Renal cortex interstitium (tissue), 15 donors: Measurements from ENCODE around the gene GOLGA1. TPM values are rescaled to one million over a fixed set of nuclear protein-coding genes. Genes with fewer than 3 reads are reported as not detected.
A peak's percentile ranks its signal among the peaks of the same experiment; 100 is the strongest.
"Not testable (repeated sequence)": the region's sequence is repeated elsewhere in the genome, so short reads cannot be mapped to it uniquely, and the experiment has no call there.

Experiments
- DNase-seq, 11 donors: peaks; one replicate each; pipeline ENCODE4 v3.0.0-alpha.2; 2013; ENCODE audit warnings: low read depth in 9 of 11, low spot score in 4 of 11; ENCODE audit errors: extremely low read depth in 1 of 11
- long read RNA-seq, 16 experiments: transcript quantifications; one replicate each; lab custom pipeline, GENCODE V29; 2026
- polyA plus RNA-seq, 3 donors: library from polyadenylated mRNA; unstranded; fragments of 120-200 nt; gene quantifications; one replicate each; pipeline ENCODE4 v1.2.1, GENCODE V29; 2013; ENCODE audit not compliant: insufficient read length in 3 of 3

GOLGA1 gene
- 10 to 100 TPM; 13.6 to 21.9 (median 14.4) TPM for polyA plus RNA-seq
- long read RNA-seq, donor 1, partial matches to known transcripts: 0 of 1 reads
- long read RNA-seq, donor 1, other reads (novel, unspliced or antisense): 0 of 1 reads
- long read RNA-seq, donor 2, partial matches to known transcripts: 0 of 2 reads
- long read RNA-seq, donor 2, other reads (novel, unspliced or antisense): 0 of 2 reads
- long read RNA-seq, donor 3, full-length matches to known transcripts: 2 of 2 reads
- long read RNA-seq, donor 3, partial matches to known transcripts: 0 of 2 reads
- long read RNA-seq, donor 3, other reads (novel, unspliced or antisense): 0 of 2 reads
- long read RNA-seq, donor 4, partial matches to known transcripts: 0 of 5 reads
- long read RNA-seq, donor 4, other reads (novel, unspliced or antisense): 0 of 5 reads
- long read RNA-seq, donor 5: 0 reads
- long read RNA-seq, donor 6, partial matches to known transcripts: 9 of 12 reads
- long read RNA-seq, donor 6, other reads (novel, unspliced or antisense): 0 of 12 reads
- long read RNA-seq, donor 7, partial matches to known transcripts: 0 of 2 reads
- long read RNA-seq, donor 7, other reads (novel, unspliced or antisense): 0 of 2 reads
- long read RNA-seq, donor 8, transcript GOLGA1-206 (1 exons, 886 nt): major isoform, 5 of 5 reads
- long read RNA-seq, donor 8, partial matches to known transcripts: 0 of 5 reads
- long read RNA-seq, donor 8, other reads (novel, unspliced or antisense): 0 of 5 reads
- long read RNA-seq, donor 9, partial matches to known transcripts: 0 of 2 reads
- long read RNA-seq, donor 9, other reads (novel, unspliced or antisense): 0 of 2 reads
- long read RNA-seq, donor 10, partial matches to known transcripts: 0 of 4 reads
- long read RNA-seq, donor 10, other reads (novel, unspliced or antisense): 0 of 4 reads
- long read RNA-seq, donor 11, partial matches to known transcripts: 0 of 3 reads
- long read RNA-seq, donor 11, other reads (novel, unspliced or antisense): 0 of 3 reads
- long read RNA-seq, donor 12, partial matches to known transcripts: 0 of 4 reads
- long read RNA-seq, donor 12, other reads (novel, unspliced or antisense): 0 of 4 reads
- long read RNA-seq, donor 13: 0 reads
- long read RNA-seq, donor 14: 0 reads
- long read RNA-seq, donor 15, partial matches to known transcripts: 0 of 2 reads
- long read RNA-seq, donor 15, other reads (novel, unspliced or antisense): 0 of 2 reads
- long read RNA-seq, donor 16, partial matches to known transcripts: 0 of 3 reads
- long read RNA-seq, donor 16, other reads (novel, unspliced or antisense): 0 of 3 reads

- DNase-seq: peak; percentile 86 to 95 (median 92)
Observed at GRCh38 chr9:124940894-124941678, at the start of gene GOLGA1. Gene GOLGA1 (minus strand): TSS chr9:124941083. CDS start chr9:124938711, 2,372 bp downstream.

DNA sequence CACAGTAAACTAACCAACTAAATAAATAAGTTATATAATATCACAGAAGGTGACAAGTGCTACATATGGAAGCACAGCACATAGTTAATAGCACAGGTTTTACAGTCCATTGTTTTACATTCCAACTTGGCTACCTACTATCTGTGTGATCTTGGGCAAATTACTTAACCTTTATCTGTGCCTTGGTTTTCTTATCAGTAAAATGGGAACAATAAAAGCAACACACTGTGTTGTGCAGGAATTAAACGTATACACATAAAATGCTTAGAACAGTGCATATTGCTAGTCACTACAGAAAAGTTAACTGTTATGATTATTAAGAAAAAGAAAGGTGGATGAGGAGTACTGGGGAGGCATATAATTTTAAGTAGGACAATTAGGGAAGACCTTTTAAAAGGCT, 42.8 kb upstream of the GOLGA1 start:
- no peak for DNase-seq

DNA sequence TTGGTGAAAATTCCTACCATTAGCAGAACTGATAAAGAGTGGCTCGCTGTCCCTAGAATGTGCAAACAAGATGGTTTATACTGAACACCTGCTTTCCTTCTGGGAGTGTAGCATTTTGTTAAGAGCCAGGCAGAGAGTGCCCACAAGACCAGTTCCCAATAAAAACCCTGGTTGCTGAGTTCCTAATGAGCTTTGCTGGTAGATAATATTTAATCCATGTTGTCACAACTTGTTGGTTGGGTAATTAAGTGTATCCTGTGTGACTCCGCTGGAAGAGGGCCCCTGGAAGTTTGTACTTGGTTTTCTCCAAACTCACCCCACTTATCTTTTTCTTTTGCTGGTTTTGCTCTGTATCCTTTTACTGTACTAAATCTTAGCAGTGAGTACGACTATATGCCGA, 39.5 kb upstream of the GOLGA1 start:
- peak in 5 of 11 donors; percentile 2 to 13 (median 9) for DNase-seq

DNA sequence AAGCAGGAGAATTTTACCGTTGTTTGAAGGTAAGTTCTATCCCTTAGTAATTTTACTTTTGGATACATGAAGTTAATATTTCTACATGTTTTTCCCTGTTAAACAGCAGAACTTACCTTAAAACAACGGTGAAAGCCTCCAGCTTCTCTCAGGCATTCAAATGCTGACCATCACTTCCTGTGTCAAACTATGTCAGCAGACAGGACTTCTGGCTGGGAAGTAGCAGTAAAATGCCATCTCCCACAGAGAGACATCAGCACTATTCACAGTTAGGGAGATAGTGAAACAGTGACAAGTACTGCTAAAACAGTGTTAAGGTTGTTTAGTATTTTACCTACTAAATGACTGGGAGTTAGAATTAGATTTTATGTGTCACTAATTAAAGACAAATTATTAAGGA, 34.2 kb upstream of the GOLGA1 start:
- DNase-seq: no peak

GRCh38 chr9:124973807-124974206, 32.9 kb upstream of the GOLGA1 start:
- DNase-seq: no peak

DNA sequence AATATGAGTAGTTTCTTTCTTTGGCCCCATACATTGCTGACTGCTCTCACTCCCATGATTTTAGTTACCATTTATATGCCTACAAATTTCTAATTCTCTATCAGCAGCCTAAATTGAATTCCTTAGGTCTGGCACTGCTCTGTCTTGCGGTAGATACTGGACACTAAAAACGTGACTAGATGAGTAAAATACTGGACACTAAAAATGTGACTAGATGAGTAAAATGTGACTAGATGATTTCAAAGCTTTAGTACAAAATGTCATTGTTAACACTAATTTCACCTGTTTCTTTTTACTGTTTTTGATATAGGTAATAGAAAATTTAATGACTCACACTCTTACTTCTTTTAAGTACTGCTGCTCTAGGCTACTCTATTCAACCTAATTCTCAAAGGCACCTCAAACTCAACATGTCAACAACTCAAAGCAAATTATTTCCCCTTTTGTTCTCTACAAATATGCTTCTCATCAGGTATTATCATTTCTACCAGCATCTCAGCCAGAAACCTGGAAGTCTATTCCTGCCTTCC, 31.4 kb upstream of the GOLGA1 start:
- no peak for DNase-seq

GRCh38 chr9:124969401-124969800, 28.5 kb upstream of the GOLGA1 start:
- no peak for DNase-seq

- no peak for DNase-seq
Observed at GRCh38 chr9:124968238-124968637, 27.4 kb upstream of the GOLGA1 start.

GRCh38 chr9:124965775-124966568, 25.1 kb upstream of the GOLGA1 start:
- not testable (repeated sequence) for DNase-seq

DNA sequence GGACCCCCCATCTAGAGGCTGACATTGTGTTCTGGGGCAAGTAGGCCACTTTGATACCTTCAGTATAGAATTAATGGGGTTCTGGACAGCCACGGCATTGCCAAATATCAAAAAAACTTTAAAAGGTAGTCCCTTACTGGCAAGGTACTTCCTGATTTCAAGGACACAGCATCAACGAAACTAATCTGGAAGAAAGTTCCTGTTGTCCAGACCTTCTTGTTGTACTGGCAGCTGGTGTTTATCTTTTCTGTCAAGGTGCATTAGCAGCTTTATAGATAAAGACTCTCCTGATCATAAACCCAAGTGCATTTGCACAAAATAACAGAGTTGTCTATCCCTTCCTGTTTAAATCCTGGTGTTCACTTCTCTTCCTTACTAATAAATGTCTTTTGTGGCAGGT, 23.7 kb upstream of the GOLGA1 start:
- no peak for DNase-seq

DNA sequence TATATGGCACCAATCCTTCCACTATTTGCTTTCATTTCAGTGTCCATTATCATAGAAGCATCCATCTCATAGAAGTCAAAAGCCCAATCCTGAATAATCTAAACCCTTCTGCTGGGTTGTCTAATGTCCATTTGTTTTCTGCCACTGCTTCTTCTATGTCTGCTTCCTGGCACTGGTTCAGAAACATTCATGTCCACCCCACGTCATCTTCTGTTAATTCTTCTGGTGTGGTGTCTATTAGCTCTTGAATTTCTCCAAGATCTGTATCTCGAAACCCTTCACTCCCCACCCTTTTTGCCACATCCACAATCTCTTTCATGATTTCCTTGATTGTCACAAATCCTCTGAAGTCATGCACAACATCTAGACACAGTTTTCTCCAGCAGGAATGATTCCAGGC, 23.2 kb upstream of the GOLGA1 start:
- DNase-seq: no peak

DNA sequence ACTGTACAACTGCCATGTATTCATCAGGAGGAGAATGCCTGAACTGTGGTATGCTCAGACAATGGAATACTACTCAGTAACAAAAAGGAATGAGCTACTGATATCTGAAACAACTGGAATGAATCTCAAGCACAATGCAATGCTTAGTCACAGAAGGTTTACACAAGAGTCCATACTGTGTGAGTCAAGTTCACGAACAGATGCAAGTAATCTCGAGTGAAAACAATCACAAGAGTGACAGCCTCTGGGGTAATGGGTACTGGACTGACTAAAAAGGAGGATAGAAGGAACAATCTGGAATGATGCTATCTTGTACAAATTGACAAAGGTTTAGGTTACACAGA, 19.5 kb upstream of the GOLGA1 start:
- DNase-seq: no peak

DNA sequence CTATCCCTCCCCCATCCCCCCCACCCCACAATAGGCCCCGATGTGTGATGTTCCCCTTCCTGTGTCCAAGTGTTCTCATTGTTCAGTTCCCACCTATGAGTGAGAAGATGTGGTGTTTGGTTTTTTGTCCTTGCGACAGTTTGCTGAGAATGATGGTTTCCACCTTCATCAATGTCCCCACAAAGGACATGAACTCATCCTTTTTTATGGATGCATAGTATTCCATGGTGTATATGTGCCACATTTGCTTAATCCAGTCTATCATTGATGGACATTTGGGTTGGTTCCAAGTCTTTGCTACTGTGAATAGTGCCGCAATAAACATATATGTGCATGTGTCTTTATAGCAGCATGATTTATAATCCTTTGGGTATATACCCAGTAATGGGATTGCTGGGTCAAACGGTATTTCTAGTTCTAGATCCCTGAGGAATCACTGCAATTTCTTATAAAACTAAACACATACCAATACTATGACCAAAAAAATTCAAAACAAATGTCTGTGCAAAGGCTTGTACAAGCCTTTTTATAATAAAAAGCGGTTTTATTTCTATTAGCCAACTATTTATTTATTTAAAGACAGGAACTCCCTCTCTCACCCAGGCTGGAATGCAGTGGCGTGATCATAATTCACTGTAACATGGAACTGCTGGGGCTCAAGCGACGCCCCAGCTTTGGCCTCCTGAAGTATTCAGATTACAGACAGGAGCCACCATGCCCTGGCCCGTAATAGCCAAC, 19.0 kb upstream of the GOLGA1 start:
- DNase-seq: not testable (repeated sequence)

GRCh38 chr9:124954255-124954654, 13.4 kb upstream of the GOLGA1 start:
- no peak for DNase-seq

DNA sequence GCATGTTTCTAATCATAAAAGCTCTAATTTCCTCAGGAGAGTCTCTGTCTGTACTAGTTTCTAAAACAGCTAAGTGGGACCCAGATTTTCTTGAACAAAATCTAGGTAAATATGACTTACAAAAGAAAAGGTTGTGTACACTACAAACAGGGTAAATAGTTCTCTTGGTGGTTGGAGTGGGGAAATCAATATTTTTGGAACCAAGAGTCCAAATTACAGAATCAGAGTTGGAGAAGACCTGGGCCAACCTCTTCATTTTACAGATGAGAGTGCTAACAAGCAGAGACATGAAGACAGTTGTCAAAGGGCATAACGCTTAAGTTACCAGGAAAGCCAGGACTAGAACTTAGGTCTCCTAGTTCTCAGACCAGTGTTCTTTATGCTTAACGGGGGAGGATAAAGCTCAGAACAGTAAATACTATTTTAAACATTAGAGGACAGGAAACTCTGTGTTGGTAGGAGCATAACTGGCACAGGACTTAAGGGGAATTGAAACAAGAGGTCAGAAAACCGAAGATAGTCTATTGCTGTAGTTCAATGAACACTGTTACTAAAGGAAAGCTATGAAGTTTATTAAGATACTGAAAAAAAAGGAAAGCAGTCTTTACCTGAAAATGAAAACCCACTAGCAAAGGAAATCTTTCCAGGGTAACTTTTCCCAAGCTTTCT, 9.3 kb upstream of the GOLGA1 start:
- DNase-seq: no peak

DNA sequence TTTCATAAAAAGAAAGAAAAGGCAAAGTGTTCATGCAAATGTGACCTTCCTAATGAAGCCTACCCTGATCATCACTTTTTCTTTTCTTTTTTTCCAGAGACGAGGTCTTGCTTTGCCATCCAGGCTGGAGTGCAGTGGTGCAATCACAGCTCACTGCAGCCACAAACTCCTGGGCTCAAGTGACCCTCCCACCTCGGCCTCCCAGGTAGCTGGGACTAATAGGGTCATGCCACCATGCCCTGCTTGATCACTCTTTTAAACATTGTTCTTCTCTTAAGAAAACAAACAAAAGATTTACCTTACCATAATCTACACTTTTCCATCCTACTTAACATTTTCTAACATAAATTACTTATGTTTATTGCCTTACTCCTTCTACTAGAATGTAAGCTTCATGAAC, 8.5 kb upstream of the GOLGA1 start:
- DNase-seq: no peak
